Retinal pigment epithelial cell (primary cell): Measurements from ENCODE around the gene DSCAML1.

Experiments
- DNase-seq: peaks from one replicate; pipeline ENCODE4 v3.0.0-alpha.2; 2010; ENCODE audit warnings: low read depth
- H3K4me3 ChIP-seq: 2 replicates; pipeline ENCODE4 v1.5.1; 2011; ENCODE audit warnings: mild to moderate bottlenecking, low read length, control low read depth, moderate library complexity
- TF ChIP-seq, protein P1 (sequence below): conservative IDR thresholded peaks from 2 replicates; pipeline ENCODE4 v1.5.1; 2011; ENCODE audit warnings: low read depth, low read length, control low read depth, inconsistent platforms

DSCAML1 gene

DNA sequence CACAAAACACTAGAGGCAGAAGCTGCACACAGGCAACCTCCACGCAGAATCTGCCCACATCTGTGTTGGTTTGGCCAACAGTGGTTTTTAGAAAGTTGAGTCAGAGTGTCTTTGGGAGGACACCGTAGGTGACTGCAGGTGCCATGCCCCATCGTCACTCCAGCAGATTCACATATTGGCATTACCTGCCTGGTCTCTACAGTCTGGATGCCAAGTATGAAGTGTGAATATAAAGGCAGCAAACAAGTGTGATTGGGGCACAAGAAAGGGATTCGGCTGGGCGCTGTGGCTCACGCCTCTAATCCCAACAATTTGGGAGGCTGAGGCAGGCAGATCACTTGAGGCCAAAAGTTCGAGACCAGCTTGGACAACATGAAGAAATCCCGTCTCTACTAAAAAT, 38.6 kb upstream of the DSCAML1 start:
- no peak for DNase-seq
- no peak overlapping the region for H3K4me3 ChIP-seq

GRCh38 chr11:117834838-117835443, 37.9 kb upstream of the DSCAML1 start:
- no peak for DNase-seq
- no peak overlapping the region for H3K4me3 ChIP-seq
- TF ChIP-seq, protein P1, sequence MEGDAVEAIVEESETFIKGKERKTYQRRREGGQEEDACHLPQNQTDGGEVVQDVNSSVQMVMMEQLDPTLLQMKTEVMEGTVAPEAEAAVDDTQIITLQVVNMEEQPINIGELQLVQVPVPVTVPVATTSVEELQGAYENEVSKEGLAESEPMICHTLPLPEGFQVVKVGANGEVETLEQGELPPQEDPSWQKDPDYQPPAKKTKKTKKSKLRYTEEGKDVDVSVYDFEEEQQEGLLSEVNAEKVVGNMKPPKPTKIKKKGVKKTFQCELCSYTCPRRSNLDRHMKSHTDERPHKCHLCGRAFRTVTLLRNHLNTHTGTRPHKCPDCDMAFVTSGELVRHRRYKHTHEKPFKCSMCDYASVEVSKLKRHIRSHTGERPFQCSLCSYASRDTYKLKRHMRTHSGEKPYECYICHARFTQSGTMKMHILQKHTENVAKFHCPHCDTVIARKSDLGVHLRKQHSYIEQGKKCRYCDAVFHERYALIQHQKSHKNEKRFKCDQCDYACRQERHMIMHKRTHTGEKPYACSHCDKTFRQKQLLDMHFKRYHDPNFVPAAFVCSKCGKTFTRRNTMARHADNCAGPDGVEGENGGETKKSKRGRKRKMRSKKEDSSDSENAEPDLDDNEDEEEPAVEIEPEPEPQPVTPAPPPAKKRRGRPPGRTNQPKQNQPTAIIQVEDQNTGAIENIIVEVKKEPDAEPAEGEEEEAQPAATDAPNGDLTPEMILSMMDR, result no peak

More for the DNA sequence above, 38.6 kb upstream of the DSCAML1 start:
- TF ChIP-seq, protein P1, result no peak

DNA sequence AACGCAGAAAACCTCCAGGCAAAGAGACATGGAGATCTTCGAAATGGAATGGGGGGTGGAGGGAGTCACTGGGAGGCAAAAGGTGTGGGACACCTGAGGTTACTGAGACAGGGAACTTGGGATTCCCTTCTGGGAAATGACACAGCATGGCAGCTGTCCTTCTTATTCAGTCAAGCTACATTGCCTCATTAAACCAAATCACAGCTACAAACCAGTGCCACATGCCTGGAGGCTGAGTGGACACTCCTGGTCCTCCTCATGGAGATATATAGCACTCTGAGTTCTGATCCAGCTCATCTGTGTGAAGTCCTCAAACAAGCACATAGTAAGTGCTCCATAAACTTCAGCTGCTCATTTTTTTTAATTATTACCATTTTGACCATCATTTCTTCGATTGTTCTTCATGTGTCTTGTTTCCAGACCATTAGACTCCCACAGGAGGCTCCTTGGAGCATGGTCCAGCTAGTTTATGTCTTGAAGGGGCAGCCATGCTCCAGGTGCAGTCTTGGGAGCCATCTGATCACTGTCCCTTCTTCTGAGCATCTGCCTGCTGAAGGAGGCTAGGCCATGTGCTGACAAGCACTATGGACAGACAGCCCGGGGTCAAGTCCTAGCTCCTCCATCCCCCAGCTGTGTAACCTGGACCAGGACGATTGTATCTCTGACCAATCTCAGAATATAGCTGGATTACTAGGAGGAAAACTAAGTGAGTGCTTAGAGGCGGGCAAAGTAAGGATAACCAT, 37.2 kb upstream of the DSCAML1 start:
- TF ChIP-seq, protein P1, result no peak
- DNase-seq, result no peak
- no peak overlapping the region for H3K4me3 ChIP-seq

GRCh38 chr11:117833401-117833891, 36.4 kb upstream of the DSCAML1 start:
- TF ChIP-seq, protein P1, result no peak
- DNase-seq, result no peak

DNA sequence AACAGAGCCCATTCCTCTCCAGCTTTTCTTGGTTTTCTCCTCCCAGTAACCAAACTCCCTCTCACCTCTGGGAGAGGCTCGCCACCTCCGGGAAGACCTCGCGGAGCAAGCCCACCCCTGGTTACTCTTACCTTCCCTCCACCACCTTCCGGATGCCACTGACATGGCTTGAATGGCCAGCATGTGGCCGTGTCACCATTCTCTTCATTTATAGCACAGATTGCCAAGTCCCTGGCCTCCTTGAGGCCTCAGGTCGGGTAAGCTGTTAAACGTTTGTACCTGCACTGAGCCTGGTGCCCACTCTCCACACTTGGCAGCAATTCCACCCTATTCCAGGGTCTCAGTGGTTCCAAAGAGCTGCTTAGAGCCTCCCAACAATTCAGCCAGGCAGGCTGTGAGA, 35.5 kb upstream of the DSCAML1 start:
- DNase-seq, result no peak
- TF ChIP-seq, protein P1, result no peak
- H3K4me3 ChIP-seq, result no peak overlapping the region

More at GRCh38 chr11:117833401-117833891, 36.4 kb upstream of the DSCAML1 start:
- no peak overlapping the region for H3K4me3 ChIP-seq

DNA sequence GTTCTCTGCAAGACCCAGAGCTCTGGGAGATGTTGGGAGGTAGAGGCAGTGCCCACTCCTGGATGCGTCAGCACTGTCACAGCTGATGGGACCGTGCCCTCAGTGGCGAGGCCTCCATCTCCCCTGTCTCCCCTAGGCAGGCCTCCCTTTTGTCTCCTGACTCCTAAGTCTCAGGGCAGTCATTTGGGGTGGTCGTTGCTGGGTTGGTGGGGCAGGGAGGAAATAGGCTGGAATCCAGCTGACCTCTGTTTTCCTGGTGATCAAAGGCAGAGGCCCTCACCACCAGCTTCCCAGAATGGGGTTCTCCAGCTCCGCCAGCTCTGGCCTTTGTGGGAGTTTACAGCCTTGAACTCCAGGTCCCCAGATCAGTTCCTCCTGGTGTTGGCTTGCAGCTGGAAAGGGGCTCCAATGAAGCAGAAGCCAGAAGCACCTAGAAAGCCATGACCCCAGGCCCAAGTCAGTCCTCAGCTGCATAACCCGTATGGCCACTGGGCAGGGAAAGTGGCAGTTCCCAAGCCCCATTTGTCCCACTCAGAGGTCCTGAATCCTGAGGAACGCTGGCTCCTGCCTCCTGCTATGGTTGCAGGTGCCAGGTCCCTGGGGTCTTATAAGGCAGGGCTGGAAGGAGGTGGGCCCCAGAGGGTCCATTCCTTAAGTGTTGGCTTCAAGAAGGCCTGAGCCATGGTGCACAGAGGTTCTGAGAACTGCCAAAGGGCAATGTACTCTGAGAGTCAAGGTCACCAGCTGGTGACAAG, 34.8 kb upstream of the DSCAML1 start:
- TF ChIP-seq, protein P1, result no peak
- no peak for DNase-seq

More for the DNA sequence above, 34.8 kb upstream of the DSCAML1 start:
- no peak overlapping the region for H3K4me3 ChIP-seq
